NCI-H446 treated with DMSO at 0.1 percent for 48 hours (cell line): Measurements from ENCODE around the gene CYB561D1.

Source experiments
- DNase-seq: peaks from one replicate; lab custom pipeline; 2025; lab: John Stamatoyannopoulos, UW

Gene CYB561D1

DNA sequence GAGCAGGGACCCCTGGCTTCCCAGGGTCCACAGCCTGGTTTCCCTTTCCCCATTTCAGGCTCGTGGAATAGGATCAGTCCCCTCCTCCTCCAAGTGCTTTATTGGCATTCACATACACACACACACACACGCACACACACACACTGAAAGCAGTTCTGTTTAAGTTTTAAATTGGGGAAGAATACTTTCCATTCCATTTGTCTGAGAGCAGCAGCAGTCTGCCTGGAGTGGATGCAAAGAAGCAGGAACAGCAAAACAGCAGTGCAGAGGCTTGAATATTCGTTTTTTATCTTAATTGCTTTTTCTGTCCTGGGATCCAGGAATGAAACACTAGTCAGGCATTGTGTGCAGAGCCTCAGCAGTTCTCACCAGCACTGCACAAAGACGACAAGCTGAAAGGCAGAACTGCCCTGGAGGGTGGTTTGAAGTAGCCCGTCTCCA lies 7.1 kb downstream of the CYB561D1 start:
- DNase-seq = no peak

DNA sequence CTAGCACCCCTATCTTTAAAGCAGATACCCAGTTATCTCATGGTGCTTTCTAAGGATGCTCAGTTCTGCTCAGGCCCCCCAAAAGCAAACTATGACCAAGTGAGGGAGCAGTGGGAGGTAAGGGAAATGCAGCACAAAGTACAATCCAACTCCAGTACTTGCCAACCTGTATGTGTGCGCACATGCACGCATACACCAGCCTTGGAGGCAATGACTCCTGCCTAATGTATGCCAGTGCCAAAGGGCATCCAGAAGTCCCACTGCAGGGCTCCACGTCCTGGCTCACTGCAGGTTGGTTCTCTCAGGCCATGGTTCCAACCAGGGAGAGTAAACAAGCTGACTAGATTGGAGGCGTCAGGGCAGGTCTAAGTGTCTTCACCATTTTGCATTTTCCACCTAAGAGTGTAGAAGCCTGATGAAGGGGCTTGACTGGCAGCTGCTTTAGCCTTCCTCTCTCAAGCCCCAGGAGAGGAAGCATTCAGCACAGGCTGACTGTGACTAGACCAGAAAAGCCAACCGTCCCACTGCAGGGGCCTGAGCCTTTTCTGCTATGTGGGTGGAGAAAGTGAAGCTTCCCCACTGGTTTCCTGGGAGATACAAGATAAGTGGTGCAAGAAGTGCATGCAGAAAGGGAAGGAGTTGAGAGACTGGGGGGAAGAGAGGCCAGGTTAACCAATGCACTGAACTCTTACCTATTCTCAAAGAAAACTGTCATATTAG lies 7.9 kb downstream of the CYB561D1 start:
- DNase-seq = no peak

DNA sequence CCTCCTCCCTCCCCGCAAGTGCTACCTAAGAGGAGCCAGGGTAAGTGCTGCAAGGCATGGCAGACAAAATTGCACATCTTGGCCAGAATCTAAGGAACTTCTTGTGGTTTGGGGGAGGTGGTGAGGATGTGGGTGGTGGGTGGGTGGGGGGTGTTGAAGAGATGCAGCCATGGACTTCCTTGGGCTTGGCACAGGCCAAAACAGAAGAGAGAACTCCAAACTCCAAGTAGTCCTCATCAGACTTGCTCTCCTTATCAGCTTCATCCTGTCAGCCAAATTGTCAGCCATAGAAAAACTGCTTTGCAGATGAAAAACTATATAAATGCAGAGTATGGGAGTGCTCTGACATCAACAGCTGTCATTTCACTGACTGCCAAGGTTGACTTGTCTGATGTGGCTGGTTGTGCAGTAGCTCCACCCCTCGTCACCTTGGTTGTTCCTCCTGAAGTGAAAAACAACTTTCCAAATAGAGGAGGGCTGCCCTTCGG lies 8.5 kb downstream of the CYB561D1 start:
- DNase-seq = no peak

DNA sequence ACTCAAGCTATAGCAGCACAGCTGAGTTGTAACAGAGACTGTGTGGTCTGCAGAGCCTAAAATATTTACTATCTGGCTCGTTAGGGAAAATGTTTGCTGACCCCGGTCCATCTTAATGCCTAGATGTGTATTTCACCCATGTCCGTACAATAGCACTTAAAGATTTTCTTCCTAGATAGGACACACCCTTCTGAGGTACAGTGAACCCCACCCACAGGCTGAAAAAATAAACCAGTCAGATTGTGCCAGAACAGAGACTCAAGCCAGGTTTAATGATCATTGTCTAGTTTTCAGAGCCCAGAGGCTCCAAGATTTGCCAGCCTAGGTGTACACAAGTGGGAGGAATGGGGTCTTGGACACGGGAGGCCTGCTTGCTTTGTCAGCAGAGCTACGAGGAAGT lies 10.0 kb downstream of the CYB561D1 start:
- no peak for DNase-seq

- DNase-seq = no peak
These were observed 11.1 kb downstream of the CYB561D1 start for GRCh38 chr1:109504974-109505373.

DNA sequence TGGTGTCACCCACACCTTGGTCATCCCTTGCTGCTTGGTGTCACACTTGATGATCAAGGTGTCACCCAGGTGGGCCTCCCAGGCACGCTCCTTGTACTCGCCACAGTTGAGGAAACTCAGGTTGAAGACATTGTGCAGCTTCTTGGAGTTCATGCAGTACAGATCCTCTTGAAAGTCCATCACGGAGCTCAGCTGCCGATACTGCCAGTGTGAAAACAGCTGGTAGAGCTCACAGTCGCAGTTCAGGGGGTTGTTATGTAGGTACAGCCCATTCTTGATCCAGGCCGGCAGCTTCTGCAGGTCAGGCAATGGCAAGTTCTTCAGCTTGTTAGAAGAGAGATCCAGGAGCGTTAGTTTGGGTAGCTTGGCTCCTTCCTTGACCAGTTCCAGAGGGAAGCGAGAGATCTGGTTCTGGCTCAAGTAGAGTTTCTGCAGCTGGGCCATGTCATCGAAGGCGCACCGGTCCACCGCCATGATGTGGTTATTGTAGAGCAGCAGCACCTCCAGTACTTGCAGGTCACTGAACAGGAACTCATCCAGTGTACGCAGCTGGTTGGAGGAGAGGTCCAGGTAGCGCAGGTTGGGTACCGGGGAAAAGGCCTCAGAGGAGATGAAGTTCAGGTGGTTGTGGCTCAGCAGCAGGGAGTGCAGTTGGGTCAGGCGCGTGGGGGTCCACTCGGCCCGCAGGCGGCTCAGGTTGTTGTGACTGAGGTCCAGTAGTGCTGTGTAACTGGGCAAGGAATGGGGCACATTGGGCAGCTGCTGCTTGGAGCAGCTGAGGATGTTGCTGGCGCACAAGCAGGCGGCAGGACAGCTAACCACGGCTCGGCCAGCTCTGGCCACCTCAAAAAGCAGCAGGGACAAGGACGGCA lies 14.3 kb downstream of the CYB561D1 start:
- no peak for DNase-seq

DNA sequence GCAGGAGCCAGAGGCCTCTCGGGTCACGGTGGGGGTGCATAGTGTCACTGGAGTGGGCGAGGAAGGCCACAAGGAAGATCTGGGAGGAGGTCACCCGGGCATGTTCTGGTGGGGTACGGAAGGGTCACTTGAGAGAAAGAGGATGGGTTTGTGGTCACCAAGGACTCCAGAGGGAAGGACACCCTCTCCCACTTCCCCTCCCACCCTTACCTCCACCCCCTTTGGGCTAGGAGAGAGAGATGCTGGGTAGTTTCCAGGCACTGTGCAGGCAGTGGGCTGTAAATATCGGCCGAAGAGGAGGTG lies 14.9 kb downstream of the CYB561D1 start:
- DNase-seq = no peak

DNA sequence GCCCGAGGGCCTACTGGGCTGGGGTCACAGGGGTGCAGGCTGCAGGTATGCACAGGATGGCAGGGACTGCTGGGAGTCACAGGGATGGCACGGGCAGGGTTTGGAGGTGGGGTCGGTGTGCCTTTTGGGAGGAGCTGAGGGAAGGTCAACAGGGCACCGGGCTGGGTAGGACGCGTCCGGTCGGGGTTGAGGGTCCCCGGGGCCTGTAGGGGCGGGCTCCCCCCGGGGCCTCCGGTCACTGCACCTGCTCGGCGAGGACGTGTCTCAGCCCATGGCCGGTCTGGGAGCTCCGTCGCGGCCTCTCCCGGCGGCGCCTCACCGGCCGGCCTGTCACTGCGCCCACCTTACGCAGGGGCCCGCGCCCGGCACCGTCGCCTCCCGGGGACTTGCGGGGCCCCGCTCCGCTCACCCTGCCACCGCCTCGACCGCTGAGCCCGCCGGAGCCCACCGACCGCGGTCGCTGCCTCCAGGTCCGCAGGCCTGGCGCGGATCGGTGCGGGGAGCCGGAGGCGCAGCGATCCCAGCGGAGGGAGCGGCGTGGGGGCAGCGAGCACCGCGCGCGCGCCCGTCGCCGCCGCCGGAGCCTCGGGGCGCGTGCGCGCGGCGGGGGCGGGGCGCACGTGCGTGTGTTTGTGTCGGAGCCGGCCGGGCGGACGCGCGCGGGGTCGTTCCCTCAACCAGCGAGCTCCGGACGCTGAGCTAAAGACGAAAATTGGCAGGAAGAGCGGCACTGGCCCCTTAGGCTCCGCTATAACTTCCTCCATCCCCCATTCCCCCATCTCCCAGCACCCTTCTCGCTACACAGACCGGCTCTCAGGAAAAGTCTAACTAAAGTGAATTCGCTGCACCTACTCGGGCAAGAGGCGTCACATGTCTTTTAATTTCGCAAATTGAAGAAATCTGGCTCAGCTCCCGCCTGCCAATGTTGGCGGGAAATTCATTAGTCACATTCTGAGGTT lies 15.6 kb downstream of the CYB561D1 start, which contains the start of gene AMIGO1:
AMIGO1 (minus strand) TSS at position 552 of the 959 bp plus-strand sequence. CDS start 815 bp downstream, outside the sequence.
- DNase-seq = no peak

DNA sequence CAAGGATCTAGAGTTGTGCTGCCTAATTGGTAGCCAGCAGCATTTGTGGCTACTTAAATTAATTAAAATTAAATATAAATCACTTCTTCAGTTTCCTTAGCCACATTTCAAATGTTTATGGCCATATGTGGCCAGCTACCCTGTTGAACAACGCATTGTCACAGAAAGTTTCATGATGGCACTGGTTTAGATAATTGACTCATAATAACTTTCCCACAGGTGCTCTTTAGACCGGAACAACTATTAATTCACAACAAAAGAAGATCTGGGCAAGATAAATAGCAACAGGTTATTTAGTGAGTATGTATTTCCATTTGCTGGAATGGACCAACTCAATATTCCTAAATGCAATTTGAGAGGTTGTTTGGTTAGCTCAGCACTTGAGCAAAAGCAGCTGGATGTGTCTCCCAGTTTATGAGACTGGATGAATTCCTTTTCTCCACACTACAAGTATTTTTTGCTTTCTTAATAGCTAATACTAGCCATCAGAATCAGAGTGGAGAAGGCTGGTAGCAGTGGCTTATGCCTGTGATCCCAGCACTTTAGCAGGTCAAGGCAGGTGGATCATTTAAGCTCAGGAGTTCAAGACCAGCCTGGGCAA lies 19.3 kb downstream of the CYB561D1 start:
- DNase-seq = no peak

- no peak for DNase-seq
These were observed 21.0 kb downstream of the CYB561D1 start for GRCh38 chr1:109514846-109515245.

DNA sequence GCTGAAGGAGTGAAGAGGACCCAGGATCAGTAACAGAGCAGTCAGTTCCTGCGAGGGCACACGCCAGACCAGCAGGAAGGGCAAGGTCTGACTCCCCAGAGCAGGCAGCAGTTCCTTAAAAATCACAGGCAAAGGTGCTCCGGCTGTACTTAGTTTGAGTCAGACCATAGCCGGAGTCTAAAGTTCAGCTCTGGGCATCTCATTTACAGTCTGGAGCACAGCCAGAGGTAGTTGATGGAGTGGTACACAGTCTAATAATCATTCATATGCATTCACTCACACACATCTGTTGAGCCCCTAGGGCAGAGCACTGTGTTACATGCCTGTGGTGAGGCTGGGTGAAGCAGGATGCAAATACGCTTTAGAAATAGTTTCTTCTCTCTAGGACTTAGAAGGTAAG lies 23.0 kb downstream of the CYB561D1 start:
- DNase-seq = no peak

DNA sequence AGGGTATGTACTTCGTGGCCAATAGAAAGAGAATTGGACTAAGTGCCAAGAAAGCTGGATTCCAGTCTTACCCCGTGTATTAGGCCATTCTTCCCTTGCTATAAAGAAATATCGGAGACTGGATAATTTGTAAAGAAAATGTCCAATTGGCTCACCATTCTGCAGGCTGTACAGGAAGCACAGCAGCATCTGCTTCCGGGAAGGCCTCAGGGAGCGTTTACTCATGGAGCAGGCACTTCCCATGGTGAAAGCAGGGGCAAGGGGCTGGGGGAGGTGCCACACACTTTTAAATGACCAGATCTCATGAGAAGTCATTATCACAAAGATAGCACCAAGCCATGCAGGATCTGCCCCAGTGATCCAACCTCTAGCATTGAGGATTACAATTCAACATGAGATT lies 23.4 kb downstream of the CYB561D1 start:
- DNase-seq = no peak

DNA sequence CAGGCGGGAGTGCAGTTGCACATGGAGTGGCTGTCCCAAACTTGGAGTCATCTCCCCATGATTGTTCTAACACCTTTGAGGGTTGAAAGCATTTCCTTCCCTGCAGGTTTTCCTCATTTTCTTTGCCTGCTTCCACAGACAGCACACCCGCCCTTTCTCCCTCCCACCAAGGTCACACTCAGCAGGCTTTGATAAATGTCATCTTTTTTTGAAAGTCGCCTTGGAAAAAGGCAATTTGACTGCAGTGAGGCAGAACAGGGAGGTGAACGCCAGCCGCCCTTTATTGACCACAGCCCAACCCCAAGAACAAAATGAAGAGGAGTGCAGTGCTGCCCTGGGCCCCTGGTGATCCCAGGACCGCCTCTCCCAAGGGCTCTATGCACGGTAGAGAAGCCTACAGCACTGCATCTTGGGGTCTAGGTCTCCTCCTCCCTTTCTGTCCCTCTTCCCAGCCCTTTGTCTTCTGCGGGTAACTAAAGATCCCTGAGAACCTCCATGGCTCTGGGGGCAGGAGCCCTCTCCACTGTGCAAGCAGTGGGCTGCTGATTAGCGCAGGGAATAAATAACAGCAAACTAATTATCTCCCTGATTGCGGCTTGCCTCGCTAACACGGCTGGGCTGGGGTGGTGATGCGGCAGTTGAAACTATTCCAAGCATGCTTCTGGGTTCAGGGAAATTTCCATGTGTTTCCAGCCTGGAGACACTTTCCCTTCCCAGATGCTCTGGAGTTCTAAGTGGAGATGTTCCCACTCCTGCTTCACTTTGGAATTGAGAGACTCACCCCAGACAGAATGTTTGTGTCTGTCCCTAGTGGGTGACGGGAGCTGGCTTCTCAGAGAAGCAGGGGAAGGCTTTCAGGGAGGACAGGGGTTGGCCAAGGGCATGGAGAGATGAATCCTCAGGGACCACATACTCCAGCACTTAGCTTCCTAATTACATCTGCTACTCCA lies 27.4 kb downstream of the CYB561D1 start:
- no peak for DNase-seq

DNA sequence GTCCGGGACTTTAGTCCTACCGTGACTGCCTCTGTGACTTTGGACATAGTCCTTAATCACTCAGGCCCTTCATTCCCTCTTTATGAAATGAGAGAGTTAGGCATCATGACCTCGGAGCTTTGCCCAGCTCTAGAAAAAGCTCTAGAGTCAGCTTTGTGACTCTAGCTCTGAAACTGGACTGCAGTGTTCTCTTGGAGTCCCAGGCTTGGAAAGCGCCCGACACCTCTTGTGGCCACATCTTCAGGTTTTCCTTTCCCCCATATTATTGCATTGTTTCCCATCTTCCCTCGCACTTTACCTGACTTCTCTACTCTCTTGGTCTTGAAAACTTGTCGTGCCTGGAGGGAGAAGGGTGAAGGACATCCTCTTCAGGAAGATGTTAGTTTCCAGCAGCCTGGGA lies 28.1 kb downstream of the CYB561D1 start:
- no peak for DNase-seq

- DNase-seq = no peak
These were observed 29.8 kb downstream of the CYB561D1 start for GRCh38 chr1:109523706-109524105.

DNA sequence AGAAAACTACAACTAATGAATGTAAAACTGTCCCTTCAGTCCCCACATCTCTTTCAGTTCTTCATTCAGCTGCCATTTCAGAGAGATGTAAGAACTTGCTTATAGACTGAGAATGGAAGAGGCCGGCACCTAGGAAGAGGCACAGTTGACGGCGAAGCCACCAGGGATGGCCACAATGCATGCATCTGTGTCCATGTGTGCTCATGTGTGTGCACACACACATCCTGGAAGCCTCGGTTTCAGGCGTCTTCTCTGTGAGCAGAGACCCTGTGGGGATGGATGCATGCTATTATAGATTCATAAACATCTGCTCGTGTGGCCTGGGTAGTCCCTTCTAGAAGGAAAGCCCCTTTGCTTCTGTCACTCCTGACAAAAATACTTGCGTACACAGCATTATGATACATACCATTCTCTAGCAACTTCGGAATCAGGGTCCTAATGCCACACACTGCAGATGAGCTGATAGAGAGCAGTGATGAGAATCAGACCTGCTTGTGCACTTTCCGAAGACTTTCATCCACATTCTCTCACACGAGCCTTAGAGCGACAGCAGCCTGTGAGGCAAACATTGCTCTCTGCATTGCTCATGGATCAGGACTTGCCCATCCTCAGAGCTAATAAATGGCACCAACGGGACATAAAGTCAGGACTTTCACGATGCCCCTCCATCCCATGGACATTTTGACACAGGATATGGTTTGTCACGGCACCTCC lies 33.4 kb downstream of the CYB561D1 start:
- no peak for DNase-seq

DNA sequence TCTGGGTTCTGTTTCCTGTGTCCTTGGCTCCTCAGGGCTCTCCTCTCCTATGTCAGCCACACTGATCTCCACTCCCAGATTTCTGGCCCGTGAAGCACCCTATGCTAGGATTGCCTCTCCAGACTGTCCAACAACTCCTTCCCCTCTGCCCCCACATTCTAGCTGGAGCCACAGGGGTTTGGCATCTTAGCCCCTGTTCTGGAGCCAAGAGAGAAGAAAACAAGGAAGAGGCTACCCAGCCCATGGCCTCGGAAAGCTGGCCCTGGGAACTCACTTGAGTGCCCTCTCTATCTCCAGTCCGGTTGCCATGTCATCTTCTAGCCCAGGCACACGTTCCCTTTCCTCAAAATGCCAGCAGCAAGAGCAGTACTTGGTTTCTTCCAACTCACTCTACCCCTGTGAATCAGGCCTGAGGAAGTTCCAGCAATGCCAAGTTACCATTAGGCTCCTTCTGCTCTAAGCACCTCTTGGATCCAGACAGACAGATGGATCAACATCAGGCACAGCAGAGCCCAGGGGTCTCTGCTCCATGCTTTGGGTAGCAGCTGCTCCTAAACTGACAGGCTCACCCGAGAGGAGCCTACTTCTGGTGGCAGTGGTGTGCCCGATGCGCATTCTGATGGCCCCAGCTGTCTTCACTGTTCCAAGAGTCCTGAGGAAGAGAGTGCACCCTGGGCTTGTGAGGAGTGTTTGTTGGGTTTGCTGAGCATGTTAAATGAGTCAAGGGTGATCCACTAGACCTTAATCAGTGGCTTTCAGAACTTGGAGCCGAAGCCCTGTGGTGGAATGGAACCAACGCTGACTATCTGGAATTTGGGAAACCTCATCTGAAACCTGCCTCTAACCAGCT lies 34.2 kb downstream of the CYB561D1 start:
- peak; percentile 26 for DNase-seq

GRCh38 chr1:109528712-109529111 lies 34.8 kb downstream of the CYB561D1 start:
- DNase-seq = no peak
